GM18909 (cell line): ENCODE results near the gene TM4SF1.
A peak's percentile ranks its signal among the peaks of the same experiment; 100 is the strongest.
"Not testable (repeated sequence)": the region's sequence is repeated elsewhere in the genome, so short reads cannot be mapped to it uniquely, and the experiment has no call there.

ENCODE experiments used
- ATAC-seq: cut with Tn5 transposase; IDR thresholded peaks from one replicate; pipeline ENCODE4 v1.9.1; 2021; ENCODE audit warnings: mild to moderate bottlenecking; ENCODE audit not compliant: unreplicated experiment, poor library complexity

The TM4SF1 gene

DNA sequence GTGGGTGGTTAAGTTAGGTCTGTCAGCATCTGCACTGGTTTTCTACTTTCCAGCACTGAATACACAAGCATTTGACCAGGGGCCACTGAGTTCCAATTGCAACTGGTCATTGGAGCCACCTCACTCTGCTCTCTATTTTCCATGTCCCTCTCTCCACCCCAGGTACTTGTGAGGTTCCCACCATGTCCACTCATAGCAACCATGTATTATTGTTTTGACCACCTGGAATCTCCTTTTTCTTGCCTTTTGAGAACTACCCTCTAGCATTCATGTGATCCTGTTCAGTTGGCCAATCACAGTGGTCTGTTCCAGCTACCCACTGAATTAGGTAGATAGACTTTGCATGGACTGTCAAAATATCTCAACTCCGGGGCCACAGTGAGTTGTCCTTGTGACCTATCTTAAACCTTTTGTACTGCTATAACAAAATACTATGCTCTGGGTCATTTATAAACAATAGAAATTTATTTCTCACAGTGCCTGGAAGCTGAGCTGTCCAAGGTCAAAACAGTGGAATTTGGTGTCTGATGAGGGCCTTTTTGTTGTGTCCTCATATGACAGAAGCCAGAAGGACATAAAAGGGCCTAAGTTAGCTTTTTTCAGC lies 23.8 kb downstream of the TM4SF1 start:
- no peak for ATAC-seq

DNA sequence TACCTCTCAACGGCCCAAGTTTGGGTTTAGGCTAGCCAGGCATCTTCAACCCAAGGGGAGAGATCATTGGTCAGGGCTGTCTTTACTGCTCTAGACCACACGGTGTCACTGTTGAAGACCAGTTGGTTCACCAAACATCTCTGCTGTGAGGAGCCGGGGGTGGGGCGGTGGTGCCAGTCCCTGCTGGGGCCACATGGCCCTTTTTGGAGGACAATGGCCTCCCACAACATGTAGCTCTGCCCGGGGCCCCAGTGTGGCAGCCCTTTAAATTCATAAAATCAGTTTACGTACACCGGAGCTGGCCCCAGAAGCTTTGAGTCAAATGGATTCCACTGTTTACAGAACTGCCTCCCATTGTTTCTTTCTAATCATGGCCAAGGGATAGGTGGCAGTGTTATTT lies 24.9 kb downstream of the TM4SF1 start:
- ATAC-seq, result peak; percentile 87

GRCh38 chr3:149343951-149344350 lies 33.5 kb downstream of the TM4SF1 start:
- no peak for ATAC-seq

DNA sequence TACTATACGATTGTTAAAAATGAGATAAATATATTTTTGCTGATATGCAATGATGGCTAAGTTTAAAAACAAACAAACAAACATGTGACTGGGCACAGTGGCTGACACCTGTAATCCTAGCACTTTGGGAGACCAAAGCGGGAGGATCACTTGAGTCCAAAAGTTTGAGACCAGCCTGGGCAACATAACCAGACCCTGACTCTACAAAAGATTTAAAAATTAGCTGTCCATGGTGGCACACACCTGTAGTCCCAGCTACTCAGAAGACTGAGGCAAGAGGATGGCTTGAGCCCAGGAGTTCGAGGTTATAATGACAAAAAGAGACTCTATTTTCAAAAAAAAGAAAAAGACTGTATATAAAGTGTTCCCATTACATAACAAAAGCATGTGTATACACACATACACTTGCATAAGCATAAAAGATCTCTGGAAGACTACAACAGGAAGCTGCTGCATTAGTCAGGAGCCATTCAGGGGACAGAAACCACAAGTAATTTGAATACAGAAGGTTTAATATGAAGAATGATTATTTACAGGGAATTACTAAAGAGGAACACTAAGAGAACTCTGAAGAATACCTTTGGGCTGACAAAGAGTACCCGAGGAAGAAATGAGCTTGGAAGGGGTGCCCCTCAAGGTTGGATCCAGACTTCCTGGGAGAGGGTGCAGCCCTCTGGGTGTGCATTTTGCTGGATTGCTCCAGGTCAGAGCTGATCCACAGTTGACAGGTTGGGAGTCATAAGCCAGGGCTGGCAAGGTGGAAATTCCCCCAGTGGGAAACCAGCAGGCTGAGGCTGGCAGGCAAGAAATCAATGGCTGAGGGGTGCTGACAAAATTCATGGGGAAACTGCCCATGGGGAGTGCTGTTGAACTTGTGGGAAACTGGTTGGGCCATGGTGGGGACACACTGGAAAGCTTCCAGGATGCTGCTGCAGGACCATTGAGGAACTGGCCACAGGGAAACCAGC lies 34.8 kb downstream of the TM4SF1 start:
- no peak for ATAC-seq

DNA sequence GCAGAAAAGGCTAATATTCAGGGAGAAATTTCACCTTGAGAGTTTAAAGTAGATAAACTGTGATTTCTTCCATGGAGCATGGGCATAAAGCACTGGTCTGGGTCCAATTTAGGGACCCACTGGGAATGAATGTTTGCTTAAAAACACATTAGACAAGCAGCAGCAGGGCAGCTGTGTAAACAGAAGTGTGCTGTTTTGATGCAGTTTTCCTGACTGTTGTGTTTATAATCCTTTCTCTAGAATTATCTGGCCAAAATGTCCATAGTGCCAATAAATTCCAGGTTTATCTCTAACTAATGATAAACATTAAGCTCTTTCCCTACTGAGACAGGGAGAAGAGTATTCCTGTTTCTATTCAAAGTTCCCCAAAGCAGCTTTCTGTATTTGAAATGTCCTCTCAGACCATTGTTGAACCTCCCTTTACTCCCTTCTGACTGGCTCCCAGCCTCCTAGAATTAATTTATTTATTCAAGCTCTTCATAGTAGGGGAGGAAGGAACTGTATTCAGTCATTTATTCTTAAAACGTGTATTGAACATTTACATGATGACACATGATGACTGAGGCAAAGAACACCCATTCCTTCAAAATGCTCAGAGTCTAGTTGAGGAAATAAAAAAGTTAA lies 37.0 kb downstream of the TM4SF1 start:
- no peak for ATAC-seq

GRCh38 chr3:149339931-149340309 lies 37.5 kb downstream of the TM4SF1 start:
- ATAC-seq, result no peak

GRCh38 chr3:149337486-149337885 lies 40.0 kb downstream of the TM4SF1 start:
- ATAC-seq, result not testable (repeated sequence)

GRCh38 chr3:149336925-149337324 lies 40.5 kb downstream of the TM4SF1 start:
- ATAC-seq, result no peak

- no peak for ATAC-seq
Measured at GRCh38 chr3:149333176-149333859, 44.1 kb downstream of the TM4SF1 start, which contains the start of gene TM4SF18. Gene TM4SF18 (minus strand): TSS chr3:149333636. CDS start chr3:149333382, 254 bp downstream.

- no peak for ATAC-seq
Measured at GRCh38 chr3:149332771-149333170, 44.7 kb downstream of the TM4SF1 start.

DNA sequence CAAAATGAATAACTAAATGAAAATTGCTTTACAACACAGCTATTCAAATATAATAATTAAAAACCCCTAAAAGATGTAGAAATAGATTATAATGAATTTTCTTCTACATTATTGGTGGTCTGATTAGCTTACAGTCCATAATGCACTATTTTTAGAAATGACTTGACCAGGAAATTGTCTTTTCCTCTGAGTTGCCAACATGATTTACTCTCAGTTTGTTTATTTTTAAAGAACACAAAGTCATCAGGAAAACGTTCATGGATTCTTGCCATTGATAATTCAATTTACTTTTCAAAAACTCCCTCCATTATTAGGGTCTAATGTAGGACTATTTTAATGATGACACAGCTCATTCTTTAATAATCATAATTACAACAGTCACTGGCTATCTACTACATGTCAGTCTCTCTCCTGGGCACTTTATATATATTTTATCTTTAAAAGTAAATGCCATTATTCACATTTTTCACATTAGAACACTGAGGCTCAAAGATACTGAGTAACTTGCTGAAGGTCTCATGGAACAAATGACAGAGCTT lies 45.2 kb downstream of the TM4SF1 start:
- no peak for ATAC-seq

- no peak for ATAC-seq
Measured at GRCh38 chr3:149331396-149331795, 46.1 kb downstream of the TM4SF1 start.

- no peak for ATAC-seq
Measured at GRCh38 chr3:149330609-149331331, 46.7 kb downstream of the TM4SF1 start.

DNA sequence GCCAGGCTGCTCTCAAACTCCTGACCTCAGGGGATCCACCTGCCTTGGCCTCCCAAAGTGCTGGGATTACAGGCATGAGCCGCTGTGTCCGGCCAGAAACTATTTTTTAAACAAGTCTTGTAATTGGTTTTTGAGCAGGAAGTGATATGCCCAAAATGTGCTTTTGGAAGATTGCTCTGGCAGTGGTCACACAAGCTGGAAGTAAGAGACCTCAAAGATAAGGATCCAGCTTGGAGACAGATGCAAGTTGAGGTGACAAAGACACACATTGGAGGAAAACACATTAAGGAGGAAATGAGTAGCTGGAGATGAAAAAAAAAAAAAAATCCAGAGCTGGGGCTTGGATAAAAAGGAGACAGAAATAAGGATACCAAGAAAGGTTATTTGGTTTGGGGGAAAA lies 50.3 kb downstream of the TM4SF1 start:
- no peak for ATAC-seq

DNA sequence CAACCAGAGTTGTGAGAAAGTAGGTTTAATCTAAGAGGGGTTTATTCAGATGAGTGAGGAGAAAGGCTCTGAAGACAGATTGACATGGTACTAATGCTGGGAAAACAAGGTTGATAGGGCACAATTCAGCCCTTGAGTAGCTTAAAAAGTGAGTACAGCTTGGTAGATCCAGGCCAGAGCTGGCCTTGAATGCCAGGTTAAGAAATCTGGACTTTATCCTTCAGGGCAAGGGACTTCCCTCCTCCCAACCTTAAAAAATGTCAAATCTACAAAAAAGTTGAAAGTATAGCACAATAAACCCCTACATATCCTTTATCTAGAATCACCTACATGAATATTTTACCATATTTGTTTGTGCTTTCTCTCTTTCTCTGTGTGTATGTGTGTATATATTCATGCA lies 51.9 kb downstream of the TM4SF1 start:
- ATAC-seq, result no peak

- no peak for ATAC-seq
Measured at GRCh38 chr3:149324332-149324731, 53.1 kb downstream of the TM4SF1 start.

- ATAC-seq, result no peak
Measured at GRCh38 chr3:149321640-149322039, 55.8 kb downstream of the TM4SF1 start.

DNA sequence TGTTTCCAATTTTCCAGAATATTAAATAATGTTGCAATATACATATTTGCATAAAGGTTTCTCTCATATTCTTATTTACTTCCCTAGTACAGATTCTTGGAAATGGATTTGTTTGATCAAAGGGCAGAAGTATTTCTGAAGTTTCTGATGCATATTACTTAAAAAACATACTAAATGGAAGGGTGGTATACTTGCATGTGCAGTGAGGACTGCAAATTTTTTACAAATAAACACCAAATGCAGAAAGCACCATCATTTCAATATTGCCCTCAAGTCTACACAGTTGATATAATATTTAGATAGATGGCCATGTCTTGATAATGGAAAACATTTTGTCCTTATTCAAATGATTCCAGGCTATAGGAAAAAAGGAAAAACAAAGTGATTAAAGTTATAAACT lies 56.3 kb downstream of the TM4SF1 start:
- ATAC-seq, result no peak

DNA sequence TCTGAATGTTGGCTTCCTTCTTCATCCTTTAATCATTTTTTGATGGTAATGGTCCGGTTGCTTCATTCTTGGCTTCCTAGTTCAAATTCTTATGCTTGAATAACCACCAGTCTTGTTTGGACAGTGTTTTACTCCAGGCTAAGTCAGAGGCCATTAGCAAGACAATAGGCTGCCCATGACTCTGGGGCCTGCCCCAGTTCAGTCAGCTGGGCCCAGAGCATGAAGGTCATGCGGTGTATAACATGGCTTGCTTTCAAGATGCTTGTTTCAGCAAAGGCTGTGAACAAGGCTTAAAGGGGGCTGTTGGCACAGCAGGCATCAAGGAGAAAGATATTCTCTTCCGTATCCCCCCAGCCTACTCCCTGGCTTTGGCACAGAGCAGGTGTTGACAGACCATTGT lies 57.7 kb downstream of the TM4SF1 start:
- no peak for ATAC-seq
